ENCODE results near the gene SNAI3.
A peak's percentile ranks its signal among the peaks of the same experiment; 100 is the strongest.
"Not testable (repeated sequence)": the region's sequence is repeated elsewhere in the genome, so short reads cannot be mapped to it uniquely, and the experiment has no call there.

SNAI3 gene

GRCh38 chr16:88669493-88669892, 16.8 kb downstream of the SNAI3 start:
- CTCF ChIA-PET, result interaction anchor here (1.4 kb wide), 1 partner anchor 18 kb away, joined by 9 read pairs; no protein-coding TSS in a partner anchor
- TF ChIP-seq ZNF654 (tag by site-specific recombination; IDR thresholded peaks at IDR 0.05; ENCODE audit: low read depth) (peak; percentile 23; the same call in 1 of the 2 replicates), ZNF555 (tag by site-specific recombination; conservative IDR thresholded peaks at IDR 0.05) (peak; percentile 79), ZBTB11 (tag by site-specific recombination; conservative IDR thresholded peaks at IDR 0.05; ENCODE audit: low read depth) (peak; percentile 83), ZNF560 (tag by site-specific recombination; IDR thresholded peaks at IDR 0.05; ENCODE audit: borderline replicate concordance) (peak; percentile 64; the same call in 1 of the 2 replicates), ZBTB8A (tag by site-specific recombination; IDR thresholded peaks at IDR 0.05) (peak; percentile 58; the same call in 1 of the 2 replicates), ZNF558 (tag by site-specific recombination; IDR thresholded peaks at IDR 0.05) (0 out of 2 replicates have a peak, but pooled peaks have one; percentile 50), ZNF629 (tag by site-specific recombination; IDR thresholded peaks at IDR 0.05) (0 out of 2 replicates have a peak, but pooled peaks have one; percentile 19), ZNF664 (tag by site-specific recombination; IDR thresholded peaks at IDR 0.05) (peak; percentile 68), ZNF266 (tag by site-specific recombination; IDR thresholded peaks at IDR 0.05; ENCODE audit: low read depth) (peak; percentile 56; the same call in 1 of the 2 replicates), ZNF518A (tag by site-specific recombination; conservative IDR thresholded peaks at IDR 0.05; ENCODE audit: low read depth) (peak; percentile 79), ZNF394 (tag by site-specific recombination; IDR thresholded peaks at IDR 0.05; ENCODE audit: borderline replicate concordance) (peak; percentile 91), REST (tag by site-specific recombination; IDR thresholded peaks at IDR 0.05) (peak; percentile 43; the same call in 1 of the 2 replicates), ZNF623 (tag by site-specific recombination; IDR thresholded peaks at IDR 0.05) (peak; percentile 71), ZNF140 (tag by site-specific recombination; IDR thresholded peaks at IDR 0.05) (peak; percentile 69; the same call in 1 of the 2 replicates), ZBTB21 (tag by site-specific recombination; IDR thresholded peaks at IDR 0.05) (0 out of 2 replicates have a peak, but pooled peaks have one; percentile 41), ZNF19 (tag by site-specific recombination; IDR thresholded peaks at IDR 0.05; ENCODE audit: low read depth) (0 out of 2 replicates have a peak, but pooled peaks have one; percentile 35), ZNF768 (tag by site-specific recombination; IDR thresholded peaks at IDR 0.05) (0 out of 2 replicates have a peak, but pooled peaks have one; percentile 18), ZNF426 (tag by site-specific recombination; IDR thresholded peaks at IDR 0.05) (peak; percentile 83), ZXDB (tag by site-specific recombination; IDR thresholded peaks at IDR 0.05) (peak; percentile 65)
- H3K9me3 ChIP-seq (ENCODE audit: control insufficient read depth, insufficient read depth, low read depth, low read length); H3K36me3 ChIP-seq (ENCODE audit: control insufficient read depth in 2 of 2, insufficient read depth in 1 of 2, low read length in 2 of 2); POLR2A ChIA-PET; H3K27ac ChIP-seq (ENCODE audit: extremely low read depth, low read depth, low read length); H3K4me3 ChIP-seq (ENCODE audit: low read depth, low read length); H3K4me1 ChIP-seq (ENCODE audit: control insufficient read depth, insufficient read depth, low read length): not testable (repeated sequence)
